ENCODE data around the gene FOSB.

FOSB gene

GRCh38 chr19:45522010-45522941 lies 54.5 kb downstream of the FOSB start:
- H3K4me3 ChIP-seq (ENCODE audit: low read length) = no peak overlapping the region
- TF ChIP-seq CTCF (conservative IDR thresholded peaks at IDR 0.05; ENCODE audit: low read length) = no peak
- no peak for DNase-seq (ENCODE audit: low read depth)

GRCh38 chr19:45523642-45524256 lies 56.0 kb downstream of the FOSB start:
- peak; percentile 79 for TF ChIP-seq CTCF (conservative IDR thresholded peaks at IDR 0.05; ENCODE audit: low read length)
- DNase-seq (ENCODE audit: low read depth) = peak; percentile 82
- H3K4me3 ChIP-seq (ENCODE audit: low read length) = no peak overlapping the region

- DNase-seq (ENCODE audit: low read depth) = no peak
- TF ChIP-seq CTCF (conservative IDR thresholded peaks at IDR 0.05; ENCODE audit: low read length) = no peak
- H3K4me3 ChIP-seq (ENCODE audit: low read length) = no peak overlapping the region
Measured at GRCh38 chr19:45524575-45525129, 56.9 kb downstream of the FOSB start.

Data from AG10803 (cell line).